Measurements from ENCODE around the gene SLC39A5. TPM values are rescaled to one million over a fixed set of nuclear protein-coding genes. Genes with fewer than 3 reads are reported as not detected.

SLC39A5 gene
- total and polyA plus RNA-seq, 2 of the 13 experiments (the other 11 are each of a cell fraction or from before 2014, with no cell fraction given): 59.7 to 101 TPM

DNA sequence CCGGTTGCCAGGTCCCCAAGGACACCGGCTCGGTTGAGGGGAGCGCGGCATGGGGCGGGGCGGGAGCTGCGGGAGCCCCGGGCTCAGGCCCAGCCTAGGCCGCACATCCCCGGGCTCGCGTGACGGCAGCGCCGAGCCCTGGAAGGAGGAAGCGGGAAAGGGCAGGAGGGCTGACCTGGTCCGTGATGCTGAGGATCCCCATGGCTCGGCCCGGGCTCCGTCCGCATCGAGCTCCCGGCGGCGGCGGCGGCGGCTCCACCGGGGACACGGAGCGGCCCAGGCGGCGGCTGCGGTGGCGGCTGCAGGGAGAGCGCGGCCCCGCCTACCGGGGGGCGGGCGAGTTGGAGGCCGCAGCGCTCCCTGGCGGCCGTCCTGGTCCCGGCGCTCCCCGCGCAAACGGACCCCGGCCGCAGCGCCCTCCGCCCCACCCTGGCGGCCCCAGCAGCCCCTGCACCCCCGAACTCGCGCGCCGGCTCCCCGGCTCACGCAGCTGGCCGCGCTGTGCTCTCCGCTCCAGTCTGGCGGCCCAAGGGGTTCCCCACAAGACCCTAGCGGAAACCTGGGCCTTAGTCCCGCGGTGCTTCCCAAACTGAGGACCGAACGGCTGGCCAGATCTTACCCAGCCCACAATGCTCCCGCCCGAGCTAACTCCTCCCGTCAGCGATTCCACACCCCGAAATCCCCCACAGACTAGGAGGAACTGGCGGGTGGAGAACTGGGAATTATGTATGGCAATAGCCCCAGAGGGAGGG, 28.4 kb downstream of the SLC39A5 start, which contains the start of gene ANKRD52 (continued):
- TF ChIP-seq PRDM10 (CRISPR knock-in tag; IDR thresholded peaks at IDR 0.05; ENCODE audit: low read depth) (no peak), KAT2B (IDR thresholded peaks at IDR 0.05; ENCODE audit: borderline replicate concordance, low read depth, low read length) (no peak), FOXP1 (IDR thresholded peaks at IDR 0.05) (no peak), FOXP1 (CRISPR knock-in tag; IDR thresholded peaks at IDR 0.05) (no peak), POLR2A (IDR thresholded peaks at IDR 0.05; ENCODE audit: insufficient read depth in 1 of 2, low read depth in 2 of 2, low read length in 2 of 2) (peak in 1 of 2 experiments; percentile 47; a peak in 2 of 4 replicates), IRF9 (CRISPR knock-in tag; IDR thresholded peaks at IDR 0.05; ENCODE audit: borderline replicate concordance) (0 out of 2 replicates have a peak, but pooled peaks have one; percentile 47), SRSF9 (IDR thresholded peaks at IDR 0.05; ENCODE audit: borderline replicate concordance, insufficient read depth, low read depth, low read length, poor library complexity, severe bottlenecking) (no peak), MLXIP (CRISPR knock-in tag; IDR thresholded peaks at IDR 0.05; ENCODE audit: borderline replicate concordance) (no peak), CBFB (CRISPR knock-in tag; IDR thresholded peaks at IDR 0.05) (no peak; the same call in 1 of the 2 replicates), NFE2L1 (CRISPR knock-in tag; IDR thresholded peaks at IDR 0.05; ENCODE audit: borderline replicate concordance) (no peak), ARID2 (CRISPR knock-in tag; IDR thresholded peaks at IDR 0.05; ENCODE audit: borderline replicate concordance) (no peak), EP300 (IDR thresholded peaks at IDR 0.05; ENCODE audit: low read depth in 2 of 2, low read length in 2 of 2) (no peak), EP300 (CRISPR knock-in tag; IDR thresholded peaks at IDR 0.05; ENCODE audit: borderline replicate concordance) (no peak), TEAD2 (CRISPR knock-in tag; IDR thresholded peaks at IDR 0.05) (no peak), ATF7-NPFF (CRISPR knock-in tag; IDR thresholded peaks at IDR 0.05; ENCODE audit: low read depth) (peak; percentile 84; the same call in 1 of the 2 replicates), FOSL1 (CRISPR knock-in tag; IDR thresholded peaks at IDR 0.05; ENCODE audit: borderline replicate concordance) (no peak), ZNF672 (CRISPR knock-in tag; IDR thresholded peaks at IDR 0.05) (0 out of 2 replicates have a peak, but pooled peaks have one; percentile 24), NCOA2 (CRISPR knock-in tag; IDR thresholded peaks at IDR 0.05) (no peak), MEIS1 (CRISPR knock-in tag; IDR thresholded peaks at IDR 0.05; ENCODE audit: borderline replicate concordance) (no peak), ZNF207 (IDR thresholded peaks at IDR 0.05; ENCODE audit: borderline replicate concordance) (no peak), ONECUT2 (CRISPR knock-in tag; IDR thresholded peaks at IDR 0.05) (no peak)

Data from HepG2 (cell line).